Astrocyte (in vitro differentiated cells and primary cell): ENCODE results near the gene PPP2R5B. TPM values are rescaled to one million over a fixed set of nuclear protein-coding genes. Genes with fewer than 3 reads are reported as not detected.

Source experiments
- DNase-seq: peaks from one replicate; pipeline ENCODE4 v3.0.0-alpha.2; 2010; ENCODE audit warnings: low read depth
- FAIRE-seq: peaks from 2 replicates; lab custom pipeline; 2011; peaks lifted over from hg19 to GRCh38; lab: Jason Lieb, UNC
- H2AFZ ChIP-seq: 2 replicates; pipeline ENCODE4 v1.6.0; 2012; ENCODE audit warnings: low read depth, low read length, inconsistent platforms
- H3K27ac ChIP-seq: 2 replicates; pipeline ENCODE4 v1.5.1; 2011; ENCODE audit warnings: low read depth, low read length, inconsistent platforms
- H3K27me3 ChIP-seq: 2 replicates; pipeline ENCODE4 v1.6.0; 2011; ENCODE audit warnings: low read length, inconsistent platforms; ENCODE audit not compliant: insufficient read depth
- H3K36me3 ChIP-seq: 2 replicates; pipeline ENCODE4 v1.5.1; 2011; ENCODE audit warnings: low read length, inconsistent platforms; ENCODE audit not compliant: insufficient read depth
- H3K4me1 ChIP-seq: 2 replicates; pipeline ENCODE4 v1.5.1; 2011; ENCODE audit warnings: low read length, inconsistent platforms; ENCODE audit not compliant: insufficient read depth
- H3K4me2 ChIP-seq: 2 replicates; pipeline ENCODE4 v1.6.0; 2012; ENCODE audit warnings: low read length, inconsistent platforms
- H3K4me3 ChIP-seq: 2 replicates; pipeline ENCODE4 v1.5.1; 2011; ENCODE audit warnings: low read depth, mild to moderate bottlenecking, low read length, inconsistent platforms; ENCODE audit not compliant: insufficient read depth
- H3K79me2 ChIP-seq: 2 replicates; pipeline ENCODE4 v1.6.0; 2012; ENCODE audit warnings: mild to moderate bottlenecking, low read length, inconsistent platforms; ENCODE audit not compliant: insufficient read depth
- H3K9ac ChIP-seq: 2 replicates; pipeline ENCODE4 v1.6.0; 2012; ENCODE audit warnings: mild to moderate bottlenecking, low read length, inconsistent platforms
- H3K9me3 ChIP-seq: 2 replicates; pipeline ENCODE4 v1.5.1; 2012; ENCODE audit warnings: low read depth, mild to moderate bottlenecking, low read length, inconsistent platforms; ENCODE audit not compliant: insufficient read depth
- H4K20me1 ChIP-seq: 2 replicates; pipeline ENCODE4 v1.6.0; 2012; ENCODE audit warnings: low read length, inconsistent platforms; ENCODE audit not compliant: insufficient read depth
- H3K27ac Mint-ChIP-seq: one replicate; pipeline ENCODE4 v1.8.0; 2021; ENCODE audit warnings: mild to moderate bottlenecking, mixed read lengths; ENCODE audit not compliant: unreplicated experiment
- H3K27me3 Mint-ChIP-seq: one replicate; pipeline ENCODE4 v1.8.0; 2021; ENCODE audit warnings: low read depth, mixed read lengths; ENCODE audit not compliant: unreplicated experiment
- H3K36me3 Mint-ChIP-seq: one replicate; pipeline ENCODE4 v1.8.0; 2021; ENCODE audit warnings: low read depth, mixed read lengths; ENCODE audit not compliant: unreplicated experiment
- H3K4me1 Mint-ChIP-seq: one replicate; pipeline ENCODE4 v1.8.0; 2021; ENCODE audit warnings: low read depth, mixed read lengths; ENCODE audit not compliant: unreplicated experiment
- H3K4me3 Mint-ChIP-seq: one replicate; pipeline ENCODE4 v1.8.0; 2021; ENCODE audit warnings: mild to moderate bottlenecking, moderate library complexity, mixed read lengths; ENCODE audit not compliant: unreplicated experiment
- H3K9me3 Mint-ChIP-seq: one replicate; pipeline ENCODE4 v1.8.0; 2021; ENCODE audit warnings: mild to moderate bottlenecking, mixed read lengths; ENCODE audit not compliant: unreplicated experiment
- CTCF ChIP-seq: IDR thresholded peaks from 2 replicates; pipeline ENCODE4 v1.5.1; 2011; ENCODE audit warnings: low read depth, mild to moderate bottlenecking, inconsistent platforms, low read length, moderate library complexity; ENCODE audit not compliant: insufficient read depth
- EZH2 ChIP-seq: IDR thresholded peaks from 2 replicates; pipeline ENCODE4 v1.6.1; 2012; ENCODE audit warnings: mild to moderate bottlenecking, low read length, inconsistent platforms; ENCODE audit not compliant: insufficient read depth
- total RNA-seq: library from RNA; stranded (reverse); gene quantifications from 2 replicates; pipeline ENCODE4 v1.2.1, GENCODE V29; 2021

PPP2R5B gene
- total RNA-seq, 1 donor from 2014 or later, result 24.1 TPM

GRCh38 chr11:64892411-64892831, 32.1 kb upstream of the PPP2R5B start:
- peaks cover 8% of the 10 kb centered on the region for H3K4me1 ChIP-seq
- Mint-ChIP-seq H3K4me3 (no peak overlapping the region), H3K27me3 (peaks cover 2% of the 10 kb centered on the region), H3K27ac (no peak overlapping the region), H3K36me3 (peaks cover 2% of the 10 kb centered on the region), H3K9me3 (no peaks in the 10 kb centered on the region), H3K4me1 (peaks cover 7% of the 10 kb centered on the region)
- no peaks in the 10 kb centered on the region for H4K20me1 ChIP-seq
- H3K4me3 ChIP-seq, result no peak overlapping the region
- no peak for TF ChIP-seq CTCF
- no peak for TF ChIP-seq EZH2
- FAIRE-seq, result no peak
- H3K27me3 ChIP-seq, result no peaks in the 10 kb centered on the region
- peaks cover 4% of the 10 kb centered on the region for H3K36me3 ChIP-seq
- no peak overlapping the region for H3K9ac ChIP-seq
- H3K79me2 ChIP-seq, result no peaks in the 10 kb centered on the region
- no peak overlapping the region for H3K4me2 ChIP-seq
- no peaks in the 10 kb centered on the region for H3K9me3 ChIP-seq
- DNase-seq, result no peak
- no peak overlapping the region for H2AFZ ChIP-seq
- no peak overlapping the region for H3K27ac ChIP-seq

- H3K27me3 ChIP-seq, result no peaks in the 10 kb centered on the region
- no peak overlapping the region for H2AFZ ChIP-seq
- H3K9ac ChIP-seq, result no peak overlapping the region
- peaks cover 2% of the 10 kb centered on the region for H3K36me3 Mint-ChIP-seq
- no peaks in the 10 kb centered on the region for H3K79me2 ChIP-seq
- no peak overlapping the region for H3K27ac ChIP-seq
- no peak overlapping the region for H3K27ac Mint-ChIP-seq
- H3K9me3 Mint-ChIP-seq, result no peaks in the 10 kb centered on the region
- H3K4me2 ChIP-seq, result no peak overlapping the region
- H3K9me3 ChIP-seq, result no peaks in the 10 kb centered on the region
- H4K20me1 ChIP-seq, result no peaks in the 10 kb centered on the region
- H3K4me1 ChIP-seq, result peaks cover 8% of the 10 kb centered on the region
- TF ChIP-seq EZH2 (no peak), CTCF (no peak)
- DNase-seq (no peak), FAIRE-seq (no peak)
- no peak overlapping the region for H3K4me3 Mint-ChIP-seq
- H3K4me3 ChIP-seq, result no peak overlapping the region
- peaks cover 4% of the 10 kb centered on the region for H3K36me3 ChIP-seq
- H3K27me3 Mint-ChIP-seq, result peaks cover 2% of the 10 kb centered on the region
- peaks cover 6% of the 10 kb centered on the region for H3K4me1 Mint-ChIP-seq
These were observed 31.7 kb upstream of the PPP2R5B start for GRCh38 chr11:64892838-64893193.

GRCh38 chr11:64893194-64894069, 31.1 kb upstream of the PPP2R5B start:
- peaks cover 4% of the 10 kb centered on the region for H3K36me3 ChIP-seq
- peaks cover 3% of the 10 kb centered on the region for H3K4me1 ChIP-seq
- H3K4me3 Mint-ChIP-seq, result no peak overlapping the region
- no peak overlapping the region for H3K27ac ChIP-seq
- H3K9me3 Mint-ChIP-seq, result no peaks in the 10 kb centered on the region
- FAIRE-seq (no peak), DNase-seq (no peak)
- no peaks in the 10 kb centered on the region for H3K79me2 ChIP-seq
- peaks cover 4% of the 10 kb centered on the region for H3K4me1 Mint-ChIP-seq
- TF ChIP-seq CTCF (no peak), EZH2 (no peak)
- H3K4me3 ChIP-seq, result no peak overlapping the region
- no peak overlapping the region for H2AFZ ChIP-seq
- no peaks in the 10 kb centered on the region for H3K27me3 ChIP-seq
- no peak overlapping the region for H3K9ac ChIP-seq
- no peak overlapping the region for H3K4me2 ChIP-seq
- no peak overlapping the region for H3K27ac Mint-ChIP-seq
- H3K9me3 ChIP-seq, result no peaks in the 10 kb centered on the region
- H3K36me3 Mint-ChIP-seq, result peaks cover 2% of the 10 kb centered on the region
- no peaks in the 10 kb centered on the region for H4K20me1 ChIP-seq
- H3K27me3 Mint-ChIP-seq, result peaks cover 2% of the 10 kb centered on the region
